WTC11 (cell line): Measurements from ENCODE around the gene ABHD17C. TPM values are rescaled to one million over a fixed set of nuclear protein-coding genes. Genes with fewer than 3 reads are reported as not detected.

Source experiments
- ATAC-seq: fragments of 200-7000 bp; cut with Tn5 transposase; 2 replicates; pipeline ENCODE4 v1.10.0; 2021; ENCODE audit warnings: mild to moderate bottlenecking, moderate library complexity
- CTCF ChIA-PET: fragments of 300-600 bp; sonication (Branson Sonifier 250); formaldehyde crosslinking; loops from one replicate; lab custom pipeline; 2021; ENCODE audit warnings: antibody characterized with exemption; lab: Charles Lee
- POLR2A ChIA-PET: fragments of 350-600 bp; sonication (Branson Sonifier 250); formaldehyde crosslinking; loops from one replicate; lab custom pipeline; 2021; ENCODE audit warnings: antibody characterized with exemption; lab: Charles Lee
- DNase-seq: peaks from one replicate; pipeline ENCODE4 v3.0.0; 2021; ENCODE audit warnings: low spot score
- H3K27ac Mint-ChIP-seq: 2 replicates; pipeline ENCODE4 v1.8.0; 2021; ENCODE audit warnings: mixed read lengths
- H3K27me3 Mint-ChIP-seq: 2 replicates; pipeline ENCODE4 v1.8.0; 2021; ENCODE audit warnings: low read depth, mild to moderate bottlenecking, moderate library complexity, mixed read lengths
- H3K36me3 Mint-ChIP-seq: 2 replicates; pipeline ENCODE4 v1.8.0; 2021; ENCODE audit warnings: mixed read lengths
- H3K4me1 Mint-ChIP-seq: 2 replicates; pipeline ENCODE4 v1.8.0; 2022; ENCODE audit warnings: mixed read lengths
- H3K4me3 Mint-ChIP-seq: 2 replicates; pipeline ENCODE4 v1.8.0; 2021; ENCODE audit warnings: mild to moderate bottlenecking, moderate library complexity, mixed read lengths
- H3K9me3 Mint-ChIP-seq: 2 replicates; pipeline ENCODE4 v1.8.0; 2021; ENCODE audit warnings: mixed read lengths
- ETV6 ChIP-seq: sonication (generic); formaldehyde crosslinking; IDR thresholded peaks from 2 replicates; pipeline ENCODE4 v1.8.1; 2022; ENCODE audit warnings: mild to moderate bottlenecking, missing genetic modification reagents
- FOXK1 ChIP-seq: sonication (generic); formaldehyde crosslinking; IDR thresholded peaks from 2 replicates; pipeline ENCODE4 v1.8.0; 2022; ENCODE audit warnings: mild to moderate bottlenecking, moderate library complexity, missing genetic modification reagents
- GRHL2 ChIP-seq: fragments of 250-450 bp; sonication (Bioruptor Pico); IDR thresholded peaks from 2 replicates; pipeline ENCODE4 v1.8.0; 2022; ENCODE audit warnings: mild to moderate bottlenecking, moderate library complexity; ENCODE audit not compliant: insufficient replicate concordance, severe bottlenecking
- NFE2L1 ChIP-seq: sonication (generic); formaldehyde crosslinking; IDR thresholded peaks from 2 replicates; pipeline ENCODE4 v1.8.1; 2023; ENCODE audit warnings: missing genetic modification reagents
- TEAD1 ChIP-seq: sonication (generic); formaldehyde crosslinking; IDR thresholded peaks from 2 replicates; pipeline ENCODE4 v1.8.0; 2022; ENCODE audit warnings: mild to moderate bottlenecking, missing genetic modification reagents
- TP53 ChIP-seq: sonication (generic); formaldehyde crosslinking; IDR thresholded peaks from 2 replicates; pipeline ENCODE4 v1.8.1; 2023; ENCODE audit warnings: mild to moderate bottlenecking, missing genetic modification reagents
- total RNA-seq: library from RNA; stranded (reverse); gene quantifications from 3 replicates; pipeline ENCODE4 v1.2.3, GENCODE V29; 2021
- TF ChIP-seq, protein P1 (sequence below): sonication (generic); formaldehyde crosslinking; IDR thresholded peaks from 2 replicates; pipeline ENCODE4 v1.8.1; 2022; ENCODE audit warnings: mild to moderate bottlenecking, moderate library complexity, missing genetic modification reagents
- TF ChIP-seq, protein P2 (sequence below): fragments of 250-450 bp; sonication (Bioruptor Pico); IDR thresholded peaks from 2 replicates; pipeline ENCODE4 v1.8.0; 2021; ENCODE audit warnings: mild to moderate bottlenecking
- TF ChIP-seq, protein P3 (sequence below): sonication (generic); formaldehyde crosslinking; IDR thresholded peaks from 2 replicates; pipeline ENCODE4 v1.8.1; 2023; ENCODE audit warnings: mild to moderate bottlenecking, missing genetic modification reagents
- TF ChIP-seq, protein P4 (sequence below): sonication (generic); formaldehyde crosslinking; IDR thresholded peaks from 2 replicates; pipeline ENCODE4 v1.8.1; 2023; ENCODE audit warnings: mild to moderate bottlenecking, missing genetic modification reagents, moderate library complexity
- TF ChIP-seq, protein P5 (sequence below): fragments of 200-600 bp; IDR thresholded peaks from 2 replicates; pipeline ENCODE4 v1.8.0; 2022; ENCODE audit warnings: antibody characterized with exemption

Gene ABHD17C
- total RNA-seq, 1 experiment from 2014 or later: 29.0 TPM

DNA sequence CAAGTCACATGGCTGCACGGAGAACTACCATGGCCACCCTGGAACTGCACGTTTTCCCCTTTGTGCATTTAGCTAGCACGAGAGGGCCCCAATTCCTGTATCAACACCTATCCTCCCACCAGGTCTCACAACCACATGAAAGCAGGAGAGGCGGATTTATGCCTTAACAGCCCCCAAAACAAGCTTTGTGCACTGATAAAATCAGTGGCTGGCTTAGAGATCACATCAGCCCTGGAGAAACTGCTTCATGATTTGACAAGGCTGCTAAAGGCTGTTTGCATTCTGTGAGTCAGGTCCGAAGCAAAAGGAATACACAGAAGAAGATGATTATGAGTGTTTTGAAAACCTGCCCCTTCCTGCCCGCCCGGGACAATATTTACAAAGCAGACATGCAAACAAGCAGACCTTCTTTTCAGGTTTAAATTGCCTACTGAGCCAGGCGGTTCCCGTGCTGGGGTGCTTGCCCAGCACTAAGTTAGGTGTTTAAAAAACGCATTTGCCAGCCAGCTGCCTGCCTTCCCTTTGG lies 109.9 kb downstream of the ABHD17C start:
- Mint-ChIP-seq H3K4me1 (peaks cover 15% of the 10 kb centered on the region), H3K27me3 (peaks cover 15% of the 10 kb centered on the region), H3K9me3 (no peaks in the 10 kb centered on the region), H3K36me3 (no peaks in the 10 kb centered on the region), H3K27ac (no peak overlapping the region), H3K4me3 (no peak overlapping the region)
- ChIA-PET CTCF (interaction anchor here (0.7 to 2.5 kb wide), 6 partner anchors 25 to 461 kb away, joined by 3 to 11 read pairs (median 5); partner anchors contain the start of gene CEMIP), POLR2A (no interaction called here)
- DNase-seq (no peak), ATAC-seq (peak; percentile 57)
- TF ChIP-seq TEAD1 (CRISPR knock-in tag) (no peak), NFE2L1 (CRISPR knock-in tag) (no peak), GRHL2 (CRISPR knock-in tag) (no peak), FOXK1 (no peak), ETV6 (CRISPR knock-in tag) (no peak), TP53 (CRISPR knock-in tag) (no peak)
- TF ChIP-seq, protein P1, sequence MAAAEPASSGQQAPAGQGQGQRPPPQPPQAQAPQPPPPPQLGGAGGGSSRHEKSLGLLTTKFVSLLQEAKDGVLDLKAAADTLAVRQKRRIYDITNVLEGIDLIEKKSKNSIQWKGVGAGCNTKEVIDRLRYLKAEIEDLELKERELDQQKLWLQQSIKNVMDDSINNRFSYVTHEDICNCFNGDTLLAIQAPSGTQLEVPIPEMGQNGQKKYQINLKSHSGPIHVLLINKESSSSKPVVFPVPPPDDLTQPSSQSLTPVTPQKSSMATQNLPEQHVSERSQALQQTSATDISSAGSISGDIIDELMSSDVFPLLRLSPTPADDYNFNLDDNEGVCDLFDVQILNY (CRISPR knock-in tag): no peak
- TF ChIP-seq, protein P2, sequence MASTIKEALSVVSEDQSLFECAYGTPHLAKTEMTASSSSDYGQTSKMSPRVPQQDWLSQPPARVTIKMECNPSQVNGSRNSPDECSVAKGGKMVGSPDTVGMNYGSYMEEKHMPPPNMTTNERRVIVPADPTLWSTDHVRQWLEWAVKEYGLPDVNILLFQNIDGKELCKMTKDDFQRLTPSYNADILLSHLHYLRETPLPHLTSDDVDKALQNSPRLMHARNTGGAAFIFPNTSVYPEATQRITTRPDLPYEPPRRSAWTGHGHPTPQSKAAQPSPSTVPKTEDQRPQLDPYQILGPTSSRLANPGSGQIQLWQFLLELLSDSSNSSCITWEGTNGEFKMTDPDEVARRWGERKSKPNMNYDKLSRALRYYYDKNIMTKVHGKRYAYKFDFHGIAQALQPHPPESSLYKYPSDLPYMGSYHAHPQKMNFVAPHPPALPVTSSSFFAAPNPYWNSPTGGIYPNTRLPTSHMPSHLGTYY (CRISPR knock-in tag): no peak
- TF ChIP-seq, protein P3, sequence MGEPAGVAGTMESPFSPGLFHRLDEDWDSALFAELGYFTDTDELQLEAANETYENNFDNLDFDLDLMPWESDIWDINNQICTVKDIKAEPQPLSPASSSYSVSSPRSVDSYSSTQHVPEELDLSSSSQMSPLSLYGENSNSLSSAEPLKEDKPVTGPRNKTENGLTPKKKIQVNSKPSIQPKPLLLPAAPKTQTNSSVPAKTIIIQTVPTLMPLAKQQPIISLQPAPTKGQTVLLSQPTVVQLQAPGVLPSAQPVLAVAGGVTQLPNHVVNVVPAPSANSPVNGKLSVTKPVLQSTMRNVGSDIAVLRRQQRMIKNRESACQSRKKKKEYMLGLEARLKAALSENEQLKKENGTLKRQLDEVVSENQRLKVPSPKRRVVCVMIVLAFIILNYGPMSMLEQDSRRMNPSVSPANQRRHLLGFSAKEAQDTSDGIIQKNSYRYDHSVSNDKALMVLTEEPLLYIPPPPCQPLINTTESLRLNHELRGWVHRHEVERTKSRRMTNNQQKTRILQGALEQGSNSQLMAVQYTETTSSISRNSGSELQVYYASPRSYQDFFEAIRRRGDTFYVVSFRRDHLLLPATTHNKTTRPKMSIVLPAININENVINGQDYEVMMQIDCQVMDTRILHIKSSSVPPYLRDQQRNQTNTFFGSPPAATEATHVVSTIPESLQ (CRISPR knock-in tag): no peak
- TF ChIP-seq, protein P4, sequence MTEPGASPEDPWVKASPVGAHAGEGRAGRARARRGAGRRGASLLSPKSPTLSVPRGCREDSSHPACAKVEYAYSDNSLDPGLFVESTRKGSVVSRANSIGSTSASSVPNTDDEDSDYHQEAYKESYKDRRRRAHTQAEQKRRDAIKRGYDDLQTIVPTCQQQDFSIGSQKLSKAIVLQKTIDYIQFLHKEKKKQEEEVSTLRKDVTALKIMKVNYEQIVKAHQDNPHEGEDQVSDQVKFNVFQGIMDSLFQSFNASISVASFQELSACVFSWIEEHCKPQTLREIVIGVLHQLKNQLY (CRISPR knock-in tag): no peak
- TF ChIP-seq, protein P5, sequence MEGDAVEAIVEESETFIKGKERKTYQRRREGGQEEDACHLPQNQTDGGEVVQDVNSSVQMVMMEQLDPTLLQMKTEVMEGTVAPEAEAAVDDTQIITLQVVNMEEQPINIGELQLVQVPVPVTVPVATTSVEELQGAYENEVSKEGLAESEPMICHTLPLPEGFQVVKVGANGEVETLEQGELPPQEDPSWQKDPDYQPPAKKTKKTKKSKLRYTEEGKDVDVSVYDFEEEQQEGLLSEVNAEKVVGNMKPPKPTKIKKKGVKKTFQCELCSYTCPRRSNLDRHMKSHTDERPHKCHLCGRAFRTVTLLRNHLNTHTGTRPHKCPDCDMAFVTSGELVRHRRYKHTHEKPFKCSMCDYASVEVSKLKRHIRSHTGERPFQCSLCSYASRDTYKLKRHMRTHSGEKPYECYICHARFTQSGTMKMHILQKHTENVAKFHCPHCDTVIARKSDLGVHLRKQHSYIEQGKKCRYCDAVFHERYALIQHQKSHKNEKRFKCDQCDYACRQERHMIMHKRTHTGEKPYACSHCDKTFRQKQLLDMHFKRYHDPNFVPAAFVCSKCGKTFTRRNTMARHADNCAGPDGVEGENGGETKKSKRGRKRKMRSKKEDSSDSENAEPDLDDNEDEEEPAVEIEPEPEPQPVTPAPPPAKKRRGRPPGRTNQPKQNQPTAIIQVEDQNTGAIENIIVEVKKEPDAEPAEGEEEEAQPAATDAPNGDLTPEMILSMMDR: no peak

Other genes starting within 250 kb of the ABHD17C start
- 0.57 to 1.2 TPM (median 0.87 TPM) in 3 replicates for gene CEMIP, start 84.1 kb downstream of the ABHD17C start, total RNA-seq